ENCODE measurements around the gene ZBED1.

DNA sequence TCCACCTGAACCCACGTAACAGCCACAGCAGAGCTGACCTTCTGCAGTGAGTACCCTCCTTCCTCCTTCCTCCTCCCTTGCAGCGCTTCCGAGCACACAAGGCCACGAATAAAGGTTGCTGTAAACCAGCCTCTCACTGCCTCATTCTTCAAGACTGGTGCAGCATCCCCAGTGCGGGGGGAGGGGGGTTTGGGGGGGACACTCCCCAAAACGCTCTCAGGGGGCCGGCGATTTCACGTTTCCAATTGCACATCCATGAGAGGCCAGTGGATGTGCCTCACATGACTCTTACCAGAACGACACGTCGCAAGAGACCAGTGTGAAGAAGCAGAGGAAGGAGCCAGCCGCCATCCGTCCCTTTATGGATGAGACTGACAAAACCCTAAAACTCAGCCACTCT lies 5.2 kb downstream of the ZBED1 start:
- TF ChIP-seq, protein P1, sequence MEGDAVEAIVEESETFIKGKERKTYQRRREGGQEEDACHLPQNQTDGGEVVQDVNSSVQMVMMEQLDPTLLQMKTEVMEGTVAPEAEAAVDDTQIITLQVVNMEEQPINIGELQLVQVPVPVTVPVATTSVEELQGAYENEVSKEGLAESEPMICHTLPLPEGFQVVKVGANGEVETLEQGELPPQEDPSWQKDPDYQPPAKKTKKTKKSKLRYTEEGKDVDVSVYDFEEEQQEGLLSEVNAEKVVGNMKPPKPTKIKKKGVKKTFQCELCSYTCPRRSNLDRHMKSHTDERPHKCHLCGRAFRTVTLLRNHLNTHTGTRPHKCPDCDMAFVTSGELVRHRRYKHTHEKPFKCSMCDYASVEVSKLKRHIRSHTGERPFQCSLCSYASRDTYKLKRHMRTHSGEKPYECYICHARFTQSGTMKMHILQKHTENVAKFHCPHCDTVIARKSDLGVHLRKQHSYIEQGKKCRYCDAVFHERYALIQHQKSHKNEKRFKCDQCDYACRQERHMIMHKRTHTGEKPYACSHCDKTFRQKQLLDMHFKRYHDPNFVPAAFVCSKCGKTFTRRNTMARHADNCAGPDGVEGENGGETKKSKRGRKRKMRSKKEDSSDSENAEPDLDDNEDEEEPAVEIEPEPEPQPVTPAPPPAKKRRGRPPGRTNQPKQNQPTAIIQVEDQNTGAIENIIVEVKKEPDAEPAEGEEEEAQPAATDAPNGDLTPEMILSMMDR (conservative IDR thresholded peaks at IDR 0.05): no peak
- no peak for TF ChIP-seq ZFX (IDR thresholded peaks at IDR 0.05)
